Ascending aorta (tissue), 2 donors: Measurements from ENCODE around the gene C1orf53. TPM values are rescaled to one million over a fixed set of nuclear protein-coding genes. Genes with fewer than 3 reads are reported as not detected.

Experiments used
- DNase-seq, 2 donors: peaks; one replicate each; pipeline ENCODE4 v3.0.0-alpha.2; 2019; ENCODE audit warnings: low spot score in 2 of 2
- H3K27ac ChIP-seq, 2 donors: fragments of 200-600 bp; sonication (generic); one replicate each; pipeline ENCODE4 v1.5.1; 2016 to 2017; ENCODE audit warnings: mild to moderate bottlenecking in 1 of 2
- H3K27me3 ChIP-seq: fragments of 200-600 bp; sonication (generic); one replicate; pipeline ENCODE4 v1.5.1; 2017
- H3K36me3 ChIP-seq, 2 donors: fragments of 200-600 bp; sonication (generic); one replicate each; pipeline ENCODE4 v1.5.1; 2016
- H3K4me1 ChIP-seq, 2 donors: fragments of 200-600 bp; sonication (generic); one replicate each; pipeline ENCODE4 v1.5.1; 2016 to 2017; ENCODE audit warnings: mild to moderate bottlenecking in 1 of 2
- H3K4me3 ChIP-seq, 2 donors: fragments of 200-600 bp; sonication (generic); one replicate each; pipeline ENCODE4 v1.5.1; 2016 to 2017; ENCODE audit warnings: mild to moderate bottlenecking in 1 of 2
- H3K9me3 ChIP-seq, 2 donors: fragments of 200-600 bp; sonication (generic); one replicate each; pipeline ENCODE4 v1.5.1; 2016
- intact Hi-C: fragments of 100-400 bp; cut with DNase I; formaldehyde crosslinking; loops from one replicate; pipeline ENCODE4 v1.15.1; 2023
- total RNA-seq: library from RNA; depleted of rRNA; stranded (reverse); fragments of >200 nt; gene quantifications from one replicate; pipeline ENCODE4 v1.1.0, GENCODE V29; 2016
- TF ChIP-seq, protein P1 (sequence below), 3 experiments: fragments of 200-600 bp in 2 of 3; fragments of 450-650 bp in 1 of 3; sonication (generic) in 2 of 3; IDR thresholded peaks; one replicate each; pipeline ENCODE4 v1.5.1; 2016 to 2019; ENCODE audit warnings: antibody characterized with exemption in 3 of 3, mild to moderate bottlenecking in 1 of 3, moderate library complexity in 1 of 3

The C1orf53 gene
- total RNA-seq, 1 donor from 2014 or later, result not detected

DNA sequence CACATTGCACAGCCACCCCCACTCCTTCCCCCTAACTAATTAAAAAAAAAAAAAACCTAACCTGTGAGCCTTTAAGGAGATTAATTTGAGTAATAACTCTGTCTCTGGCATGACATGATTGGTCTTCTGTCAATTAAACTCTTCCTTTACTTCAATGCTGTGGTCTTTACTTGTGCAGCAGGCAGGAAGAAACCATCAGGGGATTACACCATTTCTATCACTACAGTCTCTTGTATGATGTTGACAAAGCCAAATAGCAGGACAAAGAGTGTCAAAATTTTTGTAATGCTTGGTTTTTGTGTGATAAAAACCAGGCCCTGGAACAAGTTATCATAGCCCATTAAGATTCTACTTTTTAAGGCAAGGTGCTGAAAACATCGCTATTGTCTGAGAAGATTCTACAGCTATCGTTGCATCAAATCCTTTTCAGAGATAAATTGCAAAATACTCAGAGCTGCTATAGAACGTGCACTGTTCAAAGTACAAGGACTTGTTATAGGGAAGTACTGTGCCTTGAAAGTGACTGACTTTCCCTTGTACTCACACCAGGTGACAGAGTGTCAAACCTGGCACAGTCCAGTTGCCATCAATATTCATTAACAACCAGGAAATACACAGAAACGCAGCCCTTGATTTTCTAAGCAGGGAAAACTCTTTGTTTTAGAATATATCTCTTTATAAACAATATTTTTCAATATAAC is 52.4 kb downstream of the C1orf53 start:
- TF ChIP-seq, protein P1, sequence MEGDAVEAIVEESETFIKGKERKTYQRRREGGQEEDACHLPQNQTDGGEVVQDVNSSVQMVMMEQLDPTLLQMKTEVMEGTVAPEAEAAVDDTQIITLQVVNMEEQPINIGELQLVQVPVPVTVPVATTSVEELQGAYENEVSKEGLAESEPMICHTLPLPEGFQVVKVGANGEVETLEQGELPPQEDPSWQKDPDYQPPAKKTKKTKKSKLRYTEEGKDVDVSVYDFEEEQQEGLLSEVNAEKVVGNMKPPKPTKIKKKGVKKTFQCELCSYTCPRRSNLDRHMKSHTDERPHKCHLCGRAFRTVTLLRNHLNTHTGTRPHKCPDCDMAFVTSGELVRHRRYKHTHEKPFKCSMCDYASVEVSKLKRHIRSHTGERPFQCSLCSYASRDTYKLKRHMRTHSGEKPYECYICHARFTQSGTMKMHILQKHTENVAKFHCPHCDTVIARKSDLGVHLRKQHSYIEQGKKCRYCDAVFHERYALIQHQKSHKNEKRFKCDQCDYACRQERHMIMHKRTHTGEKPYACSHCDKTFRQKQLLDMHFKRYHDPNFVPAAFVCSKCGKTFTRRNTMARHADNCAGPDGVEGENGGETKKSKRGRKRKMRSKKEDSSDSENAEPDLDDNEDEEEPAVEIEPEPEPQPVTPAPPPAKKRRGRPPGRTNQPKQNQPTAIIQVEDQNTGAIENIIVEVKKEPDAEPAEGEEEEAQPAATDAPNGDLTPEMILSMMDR (IDR thresholded peaks at IDR 0.05), result no peak
- no peak for DNase-seq
- Histone ChIP-seq H3K36me3 (no peaks in the 10 kb centered on the region), H3K27ac (no peak overlapping the region), H3K4me3 (no peak overlapping the region), H3K27me3 (no peaks in the 10 kb centered on the region), H3K4me1 (no peaks in the 10 kb centered on the region), H3K9me3 (no peaks in the 10 kb centered on the region)
- intact Hi-C loops, result no loop called here

DNA sequence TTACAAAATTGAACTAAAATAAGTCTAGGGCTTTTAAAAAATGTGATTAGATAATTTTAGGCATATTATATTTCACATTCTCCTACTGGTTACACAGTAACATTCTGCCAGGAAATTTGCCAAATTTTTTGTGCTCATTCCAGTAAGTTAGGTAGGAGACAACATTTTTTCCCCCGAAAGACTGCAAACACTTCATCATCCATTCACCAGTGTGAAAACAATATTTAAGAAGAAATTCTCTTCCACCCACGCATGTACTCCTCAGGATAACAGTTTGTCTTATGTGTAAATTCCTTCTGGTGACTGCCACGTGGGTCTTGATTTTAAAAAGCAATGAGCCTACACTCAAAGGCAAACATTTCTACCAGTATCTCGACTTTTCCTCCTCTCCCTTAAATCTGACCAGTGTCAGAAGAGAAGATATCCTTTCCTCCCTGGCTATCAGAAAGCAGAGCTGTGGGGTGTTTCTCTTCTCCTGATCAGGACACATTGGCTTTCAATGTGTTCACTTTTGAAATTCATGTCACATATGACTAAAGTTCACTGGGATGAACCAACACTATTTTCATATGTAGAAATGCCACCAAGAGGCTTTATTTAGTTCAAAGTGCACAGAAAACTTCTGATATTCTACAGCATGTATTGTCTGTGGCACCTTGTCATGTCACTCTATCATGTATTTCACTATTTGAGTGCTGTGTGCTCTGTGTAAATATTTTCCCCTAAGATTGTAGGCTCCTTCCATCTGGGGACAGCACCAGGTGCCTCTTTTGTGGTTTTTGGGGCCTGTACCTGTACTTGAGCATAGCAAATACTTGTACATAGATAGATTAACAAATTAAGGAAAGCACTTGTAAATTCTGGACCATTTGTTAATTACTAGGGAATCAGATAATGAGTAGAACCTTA is 53.3 kb downstream of the C1orf53 start:
- Histone ChIP-seq H3K36me3 (no peaks in the 10 kb centered on the region), H3K27me3 (no peaks in the 10 kb centered on the region), H3K27ac (no peak overlapping the region), H3K9me3 (no peaks in the 10 kb centered on the region), H3K4me1 (no peaks in the 10 kb centered on the region), H3K4me3 (no peak overlapping the region)
- TF ChIP-seq, protein P1 (IDR thresholded peaks at IDR 0.05), result no peak
- intact Hi-C loops, result no loop called here
- DNase-seq, result no peak

Other genes with a start within 250 kb of the C1orf53 start
- gene DENND1B, start 127.2 kb upstream of the C1orf53 start, total RNA-seq, result 12.2 TPM
- not detected for gene LHX9, start 14.7 kb downstream of the C1orf53 start, total RNA-seq